ENCODE results near the gene ZNF776. TPM values are rescaled to one million over a fixed set of nuclear protein-coding genes. Genes with fewer than 3 reads are reported as not detected.

The ZNF776 gene
- total RNA-seq: 10 to 100 TPM; 17.6 to 24.4 (median 22.4) TPM

GRCh38 chr19:57746580-57747471 lies at the start of gene ZNF776:
Gene ZNF776, plus strand, starts transcription at chr19:57746815. Its CDS starts 244 bp downstream, at chr19:57747059.
- Histone ChIP-seq H3K4me1 (peaks cover 13 to 23% of the 10 kb centered on the region in 2 donors), H3K36me3 (peaks cover 4 to 14% of the 10 kb centered on the region in 2 donors), H3K27me3 (no peaks in the 10 kb centered on the region), H3K27ac (peak within 1 kb of the TSS; percentile 49 to 85 (median 74)), H3K9me3 (no peaks in the 10 kb centered on the region), H3K4me3 (replicated peaks in 1 of 3) (peak within 1 kb of the TSS; percentile 63 to 95 (median 68))
- intact Hi-C loops (cut with DNase I): loop anchor here (10.0 kb wide), 1 partner anchor 148 kb away; no protein-coding TSS in a partner anchor
- 2 to 4% methylated on average over 27 to 42 of the region's 51 CpGs for WGBS, 2 donors
- DNase-seq: peak; percentile 84 to 87
- TF ChIP-seq, protein P1, sequence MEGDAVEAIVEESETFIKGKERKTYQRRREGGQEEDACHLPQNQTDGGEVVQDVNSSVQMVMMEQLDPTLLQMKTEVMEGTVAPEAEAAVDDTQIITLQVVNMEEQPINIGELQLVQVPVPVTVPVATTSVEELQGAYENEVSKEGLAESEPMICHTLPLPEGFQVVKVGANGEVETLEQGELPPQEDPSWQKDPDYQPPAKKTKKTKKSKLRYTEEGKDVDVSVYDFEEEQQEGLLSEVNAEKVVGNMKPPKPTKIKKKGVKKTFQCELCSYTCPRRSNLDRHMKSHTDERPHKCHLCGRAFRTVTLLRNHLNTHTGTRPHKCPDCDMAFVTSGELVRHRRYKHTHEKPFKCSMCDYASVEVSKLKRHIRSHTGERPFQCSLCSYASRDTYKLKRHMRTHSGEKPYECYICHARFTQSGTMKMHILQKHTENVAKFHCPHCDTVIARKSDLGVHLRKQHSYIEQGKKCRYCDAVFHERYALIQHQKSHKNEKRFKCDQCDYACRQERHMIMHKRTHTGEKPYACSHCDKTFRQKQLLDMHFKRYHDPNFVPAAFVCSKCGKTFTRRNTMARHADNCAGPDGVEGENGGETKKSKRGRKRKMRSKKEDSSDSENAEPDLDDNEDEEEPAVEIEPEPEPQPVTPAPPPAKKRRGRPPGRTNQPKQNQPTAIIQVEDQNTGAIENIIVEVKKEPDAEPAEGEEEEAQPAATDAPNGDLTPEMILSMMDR (IDR thresholded peaks at IDR 0.05): no peak
- TF ChIP-seq POLR2A (IDR thresholded peaks at IDR 0.05): peak in 1 of 2 donors; percentile 59

DNA sequence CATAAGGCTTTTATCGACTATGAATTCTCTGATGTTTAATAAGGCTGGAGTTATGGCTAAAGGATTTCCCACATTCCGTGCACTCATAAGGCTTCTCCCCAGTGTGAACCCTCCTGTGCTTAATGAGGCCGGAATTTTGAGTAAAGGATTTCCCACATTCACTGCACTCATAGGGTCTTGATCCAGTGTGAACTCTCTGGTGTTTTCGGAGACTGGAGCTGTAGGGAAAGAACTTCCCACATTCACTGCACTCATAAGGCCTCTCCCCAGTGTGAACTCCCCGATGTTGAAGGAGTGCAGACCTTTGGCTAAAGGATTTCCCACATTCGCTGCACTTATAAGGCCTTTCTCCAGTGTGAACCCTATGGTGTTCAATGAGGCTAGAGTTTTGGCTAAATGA lies 45.0 kb upstream of the ZNF776 start:
- DNase-seq: no peak
- Histone ChIP-seq H3K9me3 (no peaks in the 10 kb centered on the region), H3K36me3 (peaks cover 28 to 32% of the 10 kb centered on the region in 2 donors), H3K4me3 (replicated peaks in 1 of 3) (no peak overlapping the region), H3K27ac (no peak overlapping the region), H3K4me1 (peaks cover 11 to 13% of the 10 kb centered on the region in 2 donors), H3K27me3 (no peaks in the 10 kb centered on the region)
- 93 to 96% methylated on average over 6 of the region's 6 CpGs for WGBS, 2 donors
- intact Hi-C loops (cut with DNase I): no loop called here
- no peak for TF ChIP-seq POLR2A (IDR thresholded peaks at IDR 0.05)
- TF ChIP-seq, protein P1 (IDR thresholded peaks at IDR 0.05): no peak

- WGBS, 2 donors: 44 to 46% methylated on average over 1 of the region's 1 CpG
- Histone ChIP-seq H3K36me3 (peaks cover 10 to 13% of the 10 kb centered on the region in 2 donors), H3K27ac (no peak overlapping the region), H3K4me1 (peaks cover 24 to 25% of the 10 kb centered on the region in 2 donors), H3K9me3 (no peaks in the 10 kb centered on the region), H3K4me3 (replicated peaks in 1 of 3) (no peak overlapping the region), H3K27me3 (no peaks in the 10 kb centered on the region)
- TF ChIP-seq, protein P1 (IDR thresholded peaks at IDR 0.05): no peak
- TF ChIP-seq POLR2A (IDR thresholded peaks at IDR 0.05): no peak
- peak; percentile 50 to 52 for DNase-seq
- intact Hi-C loops (cut with DNase I): no loop called here
These were observed 40.3 kb upstream of the ZNF776 start for GRCh38 chr19:57706346-57706745.

GRCh38 chr19:57708641-57709361 lies 37.8 kb upstream of the ZNF776 start, which contains the start of gene ZNF154:
Gene ZNF154, minus strand, starts transcription at chr19:57709204. Its CDS starts 233 bp downstream, at chr19:57708971.
- no peaks in the 10 kb centered on the region for H3K27me3 ChIP-seq
- no peaks in the 10 kb centered on the region for H3K9me3 ChIP-seq
- peak within 1 kb of the TSS; percentile 86 to 94 (median 92) for H3K27ac ChIP-seq
- H3K4me1 ChIP-seq: peaks cover 24 to 25% of the 10 kb centered on the region in 2 donors
- H3K4me3 ChIP-seq (replicated peaks in 1 of 3): peak within 1 kb of the TSS; percentile 21 to 64 (median 23)
- H3K36me3 ChIP-seq: no peaks in the 10 kb centered on the region
- peak; percentile 73 to 74 for DNase-seq
- intact Hi-C loops (cut with DNase I): no loop called here
- TF ChIP-seq, protein P1 (IDR thresholded peaks at IDR 0.05): no peak
- TF ChIP-seq POLR2A (IDR thresholded peaks at IDR 0.05): peak in 1 of 2 donors; percentile 53
- WGBS, 2 donors: 1% methylated on average over 42 to 52 of the region's 53 CpGs

All from thyroid gland (tissue), 4 donors.